NOMO-1 (cell line): ENCODE results near the gene CPB2.
A peak's percentile ranks its signal among the peaks of the same experiment; 100 is the strongest.

Source experiments
- DNase-seq, 2 experiments: peaks; one replicate each; lab custom pipeline; 2025; ENCODE audit not compliant: unreplicated experiment in 2 of 2; lab: John Stamatoyannopoulos, UW

Gene CPB2

GRCh38 chr13:46127358-46128023 lies 22.7 kb upstream of the CPB2 start:
- DNase-seq: no peak

- DNase-seq: peak; percentile 57 to 82
These were observed 21.9 kb upstream of the CPB2 start for GRCh38 chr13:46126552-46127357.

- no peak for DNase-seq
These were observed 21.2 kb upstream of the CPB2 start for GRCh38 chr13:46126056-46126455.

- DNase-seq: peak; percentile 8 to 55
These were observed 20.4 kb upstream of the CPB2 start for GRCh38 chr13:46124967-46125933.

GRCh38 chr13:46124531-46124966 lies 19.7 kb upstream of the CPB2 start:
- DNase-seq: no peak

GRCh38 chr13:46122304-46122703 lies 17.5 kb upstream of the CPB2 start:
- DNase-seq: no peak

GRCh38 chr13:46121597-46122163 lies 16.8 kb upstream of the CPB2 start:
- DNase-seq: no peak

GRCh38 chr13:46121033-46121432 lies 16.2 kb upstream of the CPB2 start:
- DNase-seq: no peak

- DNase-seq: no peak
These were observed 15.2 kb upstream of the CPB2 start for GRCh38 chr13:46119883-46120614.

- DNase-seq: no peak
These were observed 12.0 kb upstream of the CPB2 start for GRCh38 chr13:46116653-46117502.

GRCh38 chr13:46114613-46115012 lies 9.8 kb upstream of the CPB2 start:
- DNase-seq: peak; percentile 29 to 88

- DNase-seq: peak; percentile 26 to 73
These were observed 8.8 kb upstream of the CPB2 start for GRCh38 chr13:46113596-46113995.

GRCh38 chr13:46111151-46111550 lies 6.3 kb upstream of the CPB2 start:
- DNase-seq: no peak

GRCh38 chr13:46109451-46109850 lies 4.6 kb upstream of the CPB2 start:
- no peak for DNase-seq

GRCh38 chr13:46106839-46107371 lies 2.1 kb upstream of the CPB2 start:
- no peak for DNase-seq

GRCh38 chr13:46103037-46103436 lies 1.8 kb downstream of the CPB2 start:
- no peak for DNase-seq

- DNase-seq: no peak
These were observed 2.6 kb downstream of the CPB2 start for GRCh38 chr13:46102255-46102605.

- DNase-seq: peak; percentile 50 to 56
These were observed 3.2 kb downstream of the CPB2 start for GRCh38 chr13:46101484-46102254.
